MM.1S (cell line): ENCODE results near the gene MSI2.

Experiments
- DNase-seq: peaks from one replicate; pipeline ENCODE4 v3.0.0-alpha.2; 2015
- H2AFZ ChIP-seq: fragments of 300-600 bp; sonication (generic); 2 replicates; pipeline ENCODE4 v1.6.0; 2016; ENCODE audit warnings: antibody characterized with exemption, low read length
- H3F3A ChIP-seq: fragments of 300-600 bp; sonication (generic); 2 replicates; pipeline ENCODE4 v1.6.1; 2016; ENCODE audit warnings: mild to moderate bottlenecking, antibody characterized with exemption, low read length, moderate library complexity, mixed read lengths; ENCODE audit not compliant: insufficient read depth
- H3K27ac ChIP-seq: fragments of 300-600 bp; sonication (generic); 2 replicates; pipeline ENCODE4 v1.5.1; 2016; ENCODE audit warnings: mild to moderate bottlenecking, low read length
- H3K27me3 ChIP-seq: fragments of 300-600 bp; sonication (generic); replicated peaks from 2 replicates; pipeline ENCODE4 v1.6.0; 2016; ENCODE audit warnings: low read length; ENCODE audit not compliant: insufficient read depth
- H3K36me3 ChIP-seq: fragments of 300-600 bp; sonication (generic); replicated peaks from 2 replicates; pipeline ENCODE4 v1.6.1; 2016; ENCODE audit warnings: mild to moderate bottlenecking, low read length, mixed read lengths; ENCODE audit not compliant: insufficient read depth
- H3K4me1 ChIP-seq: fragments of 300-600 bp; sonication (generic); 2 replicates; pipeline ENCODE4 v1.6.1; 2016; ENCODE audit warnings: low read length, mixed read lengths
- H3K4me2 ChIP-seq: fragments of 300-600 bp; sonication (generic); 2 replicates; pipeline ENCODE4 v1.6.0; 2016; ENCODE audit warnings: low read depth, low read length
- H3K4me3 ChIP-seq: fragments of 300-600 bp; sonication (generic); 2 replicates; pipeline ENCODE4 v1.5.1; 2016; ENCODE audit warnings: low read length, mixed read lengths
- H3K79me2 ChIP-seq: fragments of 300-600 bp; sonication (generic); 2 replicates; pipeline ENCODE4 v1.6.1; 2016; ENCODE audit warnings: mixed run types, low read length, mixed read lengths
- H3K9ac ChIP-seq: fragments of 300-600 bp; sonication (generic); 2 replicates; pipeline ENCODE4 v1.6.1; 2016; ENCODE audit warnings: low read length, mixed read lengths
- H3K9me2 ChIP-seq: fragments of 300-600 bp; sonication (generic); replicated peaks from 2 replicates; pipeline ENCODE4 v1.6.1; 2016; ENCODE audit warnings: mild to moderate bottlenecking, low read length, mixed read lengths; ENCODE audit not compliant: insufficient read depth
- H3K9me3 ChIP-seq: fragments of 300-600 bp; sonication (generic); replicated peaks from 2 replicates; pipeline ENCODE4 v1.6.1; 2016; ENCODE audit warnings: mild to moderate bottlenecking, low read length, mixed read lengths; ENCODE audit not compliant: insufficient read depth
- H4K20me1 ChIP-seq: fragments of 300-600 bp; sonication (generic); 2 replicates; pipeline ENCODE4 v1.6.1; 2016; ENCODE audit warnings: mild to moderate bottlenecking, low read length, moderate library complexity, mixed read lengths; ENCODE audit not compliant: insufficient read depth
- EZH2 ChIP-seq: fragments of 300-600 bp; sonication (generic); optimal IDR thresholded peaks from 2 replicates; pipeline ENCODE3; 2017; ENCODE audit warnings: low read depth, mild to moderate bottlenecking, antibody characterized with exemption, low read length, mixed read lengths
- EZH2phosphoT487 ChIP-seq: fragments of 300-600 bp; sonication (generic); IDR thresholded peaks from 2 replicates; pipeline ENCODE4 v1.6.1; 2018; ENCODE audit warnings: antibody characterized with exemption, low read length
- TF ChIP-seq, protein P1 (sequence below): fragments of 300-600 bp; sonication (generic); IDR thresholded peaks from 2 replicates; pipeline ENCODE4 v1.5.1; 2016; ENCODE audit warnings: antibody characterized with exemption, low read length, mixed read lengths

Gene MSI2

DNA sequence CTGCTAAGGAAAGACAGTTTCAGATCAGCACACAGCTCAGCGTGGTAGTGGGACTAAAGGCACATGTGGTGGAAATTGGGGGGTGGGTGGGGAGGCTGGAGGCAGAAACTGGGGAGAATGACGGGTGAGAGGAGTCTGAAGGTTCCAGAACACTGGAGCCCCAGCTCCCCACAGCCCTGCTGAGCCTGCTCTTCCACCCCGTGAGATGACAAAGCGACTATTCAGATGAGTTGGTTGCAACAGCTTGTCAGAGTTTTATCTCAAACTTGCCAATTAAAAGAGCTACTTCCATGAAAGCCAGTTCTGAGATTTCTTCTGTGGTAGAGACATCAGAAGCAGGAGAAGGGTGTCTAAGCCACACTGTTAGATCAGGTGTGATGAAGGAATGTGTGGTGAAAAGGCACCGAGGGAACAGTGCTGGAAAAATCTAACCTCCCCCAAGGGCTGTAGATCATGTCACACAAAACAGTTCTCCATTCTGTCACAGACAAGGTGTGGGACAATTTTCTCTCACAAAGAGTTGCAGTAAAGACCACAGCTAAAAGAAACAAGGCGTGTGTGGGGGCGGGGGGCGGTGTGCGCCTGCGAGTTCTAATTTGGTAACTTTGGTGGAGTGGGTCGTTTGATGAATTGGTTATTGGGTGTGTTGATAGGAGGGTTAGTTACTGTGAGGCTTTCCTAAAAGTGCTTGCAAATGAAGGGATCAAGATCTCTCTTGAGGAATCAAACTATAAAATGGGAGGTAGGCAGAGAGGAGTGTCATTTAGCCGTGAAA lies 449.8 kb downstream of the MSI2 start:
- Histone ChIP-seq H3K4me1 (no peaks in the 10 kb centered on the region), H3K27ac (no peak overlapping the region), H3K4me3 (no peak overlapping the region), H3K27me3 (no peaks in the 10 kb centered on the region), H3K9me2 (no peaks in the 10 kb centered on the region), H2AFZ (no peak overlapping the region), H3K9ac (no peak overlapping the region), H3K36me3 (no peaks in the 10 kb centered on the region), H3K9me3 (no peaks in the 10 kb centered on the region), H3K4me2 (no peak overlapping the region), H4K20me1 (no peaks in the 10 kb centered on the region), H3F3A (no peaks in the 10 kb centered on the region), H3K79me2 (no peaks in the 10 kb centered on the region)
- TF ChIP-seq, protein P1, sequence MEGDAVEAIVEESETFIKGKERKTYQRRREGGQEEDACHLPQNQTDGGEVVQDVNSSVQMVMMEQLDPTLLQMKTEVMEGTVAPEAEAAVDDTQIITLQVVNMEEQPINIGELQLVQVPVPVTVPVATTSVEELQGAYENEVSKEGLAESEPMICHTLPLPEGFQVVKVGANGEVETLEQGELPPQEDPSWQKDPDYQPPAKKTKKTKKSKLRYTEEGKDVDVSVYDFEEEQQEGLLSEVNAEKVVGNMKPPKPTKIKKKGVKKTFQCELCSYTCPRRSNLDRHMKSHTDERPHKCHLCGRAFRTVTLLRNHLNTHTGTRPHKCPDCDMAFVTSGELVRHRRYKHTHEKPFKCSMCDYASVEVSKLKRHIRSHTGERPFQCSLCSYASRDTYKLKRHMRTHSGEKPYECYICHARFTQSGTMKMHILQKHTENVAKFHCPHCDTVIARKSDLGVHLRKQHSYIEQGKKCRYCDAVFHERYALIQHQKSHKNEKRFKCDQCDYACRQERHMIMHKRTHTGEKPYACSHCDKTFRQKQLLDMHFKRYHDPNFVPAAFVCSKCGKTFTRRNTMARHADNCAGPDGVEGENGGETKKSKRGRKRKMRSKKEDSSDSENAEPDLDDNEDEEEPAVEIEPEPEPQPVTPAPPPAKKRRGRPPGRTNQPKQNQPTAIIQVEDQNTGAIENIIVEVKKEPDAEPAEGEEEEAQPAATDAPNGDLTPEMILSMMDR = no peak
- TF ChIP-seq EZH2 = no peak
- no peak for TF ChIP-seq EZH2phosphoT487
- DNase-seq = no peak

DNA sequence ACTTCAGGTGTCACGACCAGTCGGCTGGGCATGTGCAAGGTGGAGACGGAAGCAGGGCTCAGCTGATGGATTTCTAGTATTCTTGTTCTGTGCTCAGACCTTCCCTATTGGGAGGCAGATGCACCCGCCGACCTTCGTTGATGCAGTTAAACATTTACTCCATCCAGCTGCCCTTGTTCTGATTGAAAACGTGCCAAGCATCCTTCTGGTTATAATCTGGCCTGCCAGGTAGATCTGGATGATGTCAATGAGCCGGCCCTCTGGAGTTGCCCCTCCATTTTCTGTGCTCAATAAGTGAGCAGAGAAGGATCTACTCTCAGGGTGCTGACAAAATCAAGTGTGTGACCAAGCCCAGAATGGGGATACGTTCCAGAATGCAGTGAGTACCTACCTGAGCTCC lies 450.4 kb downstream of the MSI2 start:
- Histone ChIP-seq H3K4me3 (no peak overlapping the region), H3K9ac (no peak overlapping the region), H3F3A (no peaks in the 10 kb centered on the region), H3K27ac (no peak overlapping the region), H2AFZ (no peak overlapping the region), H3K9me2 (no peaks in the 10 kb centered on the region), H3K9me3 (no peaks in the 10 kb centered on the region), H3K4me1 (no peaks in the 10 kb centered on the region), H3K27me3 (no peaks in the 10 kb centered on the region), H3K36me3 (no peaks in the 10 kb centered on the region), H3K79me2 (no peaks in the 10 kb centered on the region), H3K4me2 (no peak overlapping the region), H4K20me1 (no peaks in the 10 kb centered on the region)
- TF ChIP-seq EZH2phosphoT487 (no peak), EZH2 (no peak)
- TF ChIP-seq, protein P1 = no peak
- no peak for DNase-seq

DNA sequence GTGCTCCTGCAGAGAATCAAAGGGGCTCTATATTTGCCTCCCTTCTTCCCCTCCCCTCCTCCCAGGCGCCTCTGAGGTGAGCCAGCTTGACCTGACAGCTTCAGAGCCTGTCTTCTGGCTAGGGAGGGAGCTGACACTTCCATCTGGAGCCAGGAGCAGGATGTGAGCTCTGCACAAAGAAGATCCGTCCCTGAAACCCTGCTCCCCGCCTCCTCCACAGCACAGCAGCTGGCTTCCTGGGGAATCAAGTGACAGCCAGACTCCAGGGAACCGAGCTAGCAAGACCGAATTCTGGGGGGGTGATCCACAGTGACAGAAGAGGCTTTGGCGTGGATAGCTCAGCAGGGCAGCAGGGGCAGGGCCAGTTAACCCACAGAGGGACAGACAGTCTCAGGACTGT lies 451.6 kb downstream of the MSI2 start:
- Histone ChIP-seq H3K27me3 (no peaks in the 10 kb centered on the region), H3K4me3 (no peak overlapping the region), H3K27ac (no peak overlapping the region), H4K20me1 (no peaks in the 10 kb centered on the region), H2AFZ (no peak overlapping the region), H3K9me2 (no peaks in the 10 kb centered on the region), H3K4me1 (no peaks in the 10 kb centered on the region), H3K4me2 (no peak overlapping the region), H3K36me3 (no peaks in the 10 kb centered on the region), H3K9ac (no peak overlapping the region), H3F3A (no peaks in the 10 kb centered on the region), H3K79me2 (no peaks in the 10 kb centered on the region), H3K9me3 (no peaks in the 10 kb centered on the region)
- DNase-seq = no peak
- no peak for TF ChIP-seq EZH2phosphoT487
- TF ChIP-seq, protein P1 = no peak
- TF ChIP-seq EZH2 = no peak
